K562 (cell line): ENCODE data around the gene GPR162. TPM values are rescaled to one million over a fixed set of nuclear protein-coding genes. Genes with fewer than 3 reads are reported as not detected.

ENCODE experiments used
- ATAC-seq: fragments of 200-7000 bp; cut with Tn5 transposase; 3 replicates; pipeline ENCODE4 v1.9.1; 2020; ENCODE audit warnings: moderate library complexity
- BruUV-seq: library from RNA; stranded (reverse); fragments of 400-500 nt; replicated peaks from 2 replicates; lab custom pipeline; 2021; lab: Mats Ljungman, UMichigan
- CTCF ChIA-PET: fragments of 300-600 bp; formaldehyde crosslinking; extraction: SDS; loops from one replicate; lab custom pipeline; 2021; ENCODE audit warnings: low intra/inter-chr PET ratio; lab: Yijun Ruan, JAX
- POLR2A ChIA-PET: fragments of 300-600, 350-650 bp; sonication (Branson Sonifier 250); formaldehyde crosslinking; extraction: SDS; loops from one replicate; lab custom pipeline; 2021; ENCODE audit warnings: antibody characterized with exemption, inconsistent platforms; lab: Yijun Ruan, JAX
- DNase-seq, 4 experiments: peaks; one replicate each; pipeline versions ENCODE4 v3.0.0 to v3.0.0-alpha.2; 2011 to 2018; ENCODE audit warnings: low spot score in 3 of 4, mixed read lengths in 3 of 4; ENCODE audit errors: extremely low read depth in 1 of 4
- FAIRE-seq: peaks from 2 replicates; lab custom pipeline; 2011; peaks lifted over from hg19 to GRCh38; lab: Jason Lieb, UNC
- H2AFZ ChIP-seq: 2 replicates; pipeline ENCODE4 v1.6.0; 2011; ENCODE audit warnings: low read depth, low read length, control low read depth, inconsistent platforms
- H3K27ac ChIP-seq: fragments of 200-600 bp; 3 replicates; pipeline ENCODE4 v1.8.0; 2011; ENCODE audit warnings: low read depth, mild to moderate bottlenecking, control low read depth, inconsistent platforms, low read length, moderate library complexity, mixed read lengths; ENCODE audit errors: extremely low read depth
- H3K27me3 ChIP-seq, 2 experiments: fragments of 300-600 bp in 1 of 2; 2 replicates in 1 of 2; 3 replicates in 1 of 2; pipeline versions ENCODE4 v1.6.0 to v1.8.0; 2011; ENCODE audit warnings: inconsistent platforms in 2 of 2, low read length in 2 of 2, mild to moderate bottlenecking in 1 of 2, mixed read lengths in 1 of 2, moderate library complexity in 1 of 2; ENCODE audit not compliant: control insufficient read depth in 2 of 2, insufficient read depth in 2 of 2
- H3K36me3 ChIP-seq: fragments of 300-600 bp; 3 replicates; pipeline ENCODE4 v1.8.0; 2011; ENCODE audit warnings: mild to moderate bottlenecking, low read length, inconsistent platforms; ENCODE audit not compliant: control insufficient read depth, insufficient read depth
- H3K4me1 ChIP-seq, 2 experiments: fragments of 200-600 bp in 1 of 2; replicated peaks in 1 of 2; 2 replicates in 1 of 2; 3 replicates in 1 of 2; pipeline versions ENCODE4 v1.5.1 to v1.8.0; 2011; ENCODE audit warnings: inconsistent platforms in 2 of 2, low read length in 2 of 2, mild to moderate bottlenecking in 1 of 2, mixed read lengths in 1 of 2, moderate library complexity in 1 of 2; ENCODE audit not compliant: control insufficient read depth in 2 of 2, insufficient read depth in 2 of 2
- H3K4me2 ChIP-seq: 2 replicates; pipeline ENCODE4 v1.6.1; 2011; ENCODE audit warnings: low read length, control low read depth, inconsistent platforms, mixed read lengths; ENCODE audit not compliant: insufficient read depth
- H3K4me3 ChIP-seq: fragments of 200-600 bp; sonication (generic), shearing (Covaris generic); 2 replicates; pipeline ENCODE4 v1.5.1; 2016; ENCODE audit warnings: control low read depth, inconsistent platforms
- H3K79me2 ChIP-seq: fragments of 200-600 bp; 3 replicates; pipeline ENCODE4 v1.8.0; 2011; ENCODE audit warnings: low read length, inconsistent platforms; ENCODE audit not compliant: control insufficient read depth, insufficient read depth
- H3K9ac ChIP-seq, 2 experiments: 2 replicates each; pipeline versions ENCODE4 v1.6.0 to v1.6.1; 2011; ENCODE audit warnings: low read depth in 2 of 2, low read length in 2 of 2, control low read depth in 1 of 2, inconsistent platforms in 1 of 2, mild to moderate bottlenecking in 1 of 2, mixed read lengths in 1 of 2; ENCODE audit not compliant: insufficient read depth in 1 of 2
- H3K9me1 ChIP-seq: one replicate; pipeline ENCODE4 v1.6.0; 2011; ENCODE audit warnings: inconsistent platforms, mild to moderate bottlenecking, low read length, moderate library complexity; ENCODE audit not compliant: control insufficient read depth, insufficient read depth
- H3K9me3 ChIP-seq: replicated peaks from 2 replicates; pipeline ENCODE4 v1.5.1; 2011; ENCODE audit warnings: low read depth, low read length, inconsistent platforms; ENCODE audit not compliant: control insufficient read depth, insufficient read depth
- H4K20me1 ChIP-seq: replicated peaks from 2 replicates; pipeline ENCODE4 v1.6.1; 2011; ENCODE audit warnings: low read length, inconsistent platforms, mixed read lengths; ENCODE audit not compliant: control insufficient read depth, insufficient read depth
- ELF1 ChIP-seq: fragments of 200-800 bp; sonication (Bioruptor generic); IDR thresholded peaks from 2 replicates; pipeline ENCODE4 v1.6.1; 2016; ENCODE audit warnings: missing genetic modification characterization, missing compliant biosample characterization
- HCFC1 ChIP-seq: IDR thresholded peaks from 2 replicates; pipeline ENCODE4 v1.6.1; 2012; ENCODE audit warnings: low read depth, low read length, improper control_type of control experiment
- HIVEP1 ChIP-seq: fragments of 250-450 bp; sonication (Bioruptor Pico); IDR thresholded peaks from 2 replicates; pipeline ENCODE4 v1.4.0; 2020; ENCODE audit warnings: mild to moderate bottlenecking
- KAT2B ChIP-seq: IDR thresholded peaks from one replicate; pipeline ENCODE4 v1.6.1; 2012; ENCODE audit warnings: low read depth, mild to moderate bottlenecking, control low read depth, inconsistent platforms, low read length, moderate library complexity
- MAFG ChIP-seq: fragments of 450-650 bp; conservative IDR thresholded peaks from 2 replicates; pipeline ENCODE4 v1.6.1; 2016; ENCODE audit warnings: missing genetic modification characterization, missing compliant biosample characterization
- NELFE ChIP-seq: IDR thresholded peaks from 2 replicates; pipeline ENCODE4 v1.6.1; 2011; ENCODE audit warnings: mild to moderate bottlenecking; ENCODE audit not compliant: insufficient read depth, insufficient read length
- POLR2AphosphoS2 ChIP-seq: IDR thresholded peaks from 2 replicates; pipeline ENCODE4 v1.6.1; 2012; ENCODE audit warnings: low read length, improper control_type of control experiment
- SMAD1 ChIP-seq: fragments of 150-350 bp; IDR thresholded peaks from 2 replicates; pipeline ENCODE4 v1.6.1; 2014; ENCODE audit warnings: low read length, low read depth; ENCODE audit not compliant: partially characterized antibody
- TCF7L2 ChIP-seq: fragments of 150-350 bp; IDR thresholded peaks from 2 replicates; pipeline ENCODE4 v1.6.1; 2016; ENCODE audit warnings: low read depth, mild to moderate bottlenecking, low read length, moderate library complexity
- WHSC1 ChIP-seq: IDR thresholded peaks from one replicate; pipeline ENCODE4 v1.6.1; 2012; ENCODE audit warnings: low read length, control low read depth, inconsistent platforms
- ZKSCAN1 ChIP-seq: fragments of 150-350 bp; IDR thresholded peaks from 2 replicates; pipeline ENCODE4 v1.6.1; 2016; ENCODE audit warnings: low read depth, low read length
- ZNF197 ChIP-seq: fragments of 200-800 bp; sonication (Bioruptor generic); IDR thresholded peaks from 2 replicates; pipeline ENCODE4 v1.6.1; 2016; ENCODE audit warnings: low read depth, missing genetic modification characterization, missing compliant biosample characterization
- ZNF24 ChIP-seq: fragments of 450-650 bp; IDR thresholded peaks from 2 replicates; pipeline ENCODE4 v1.6.1; 2016
- ZNF445 ChIP-seq: fragments of 250-450 bp; sonication (Bioruptor Pico); IDR thresholded peaks from 2 replicates; pipeline ENCODE4 v1.4.0; 2020; ENCODE audit warnings: low read depth, mild to moderate bottlenecking, moderate library complexity
- ZNF584 ChIP-seq: fragments of 200-800 bp; sonication (Bioruptor generic); IDR thresholded peaks from 2 replicates; pipeline ENCODE4 v1.6.1; 2016; ENCODE audit warnings: low read depth, mild to moderate bottlenecking, missing genetic modification characterization, missing compliant biosample characterization
- ZNF780A ChIP-seq: fragments of 250-450 bp; sonication (Bioruptor Pico); IDR thresholded peaks from 2 replicates; pipeline ENCODE4 v1.5.0; 2021; ENCODE audit warnings: mild to moderate bottlenecking
- WGBS: fragments of 100-300 bp; shearing (Covaris generic); methylation state at CpG from one replicate; pipeline ENCODE4 v1.1.6; 2016; ENCODE audit warnings: low coverage, mixed read lengths; ENCODE audit not compliant: insufficient coverage; ENCODE audit errors: missing lambda C conversion rate; 5-methylcytosine and 5-hydroxymethylcytosine counted together
- in situ Hi-C: fragments of 300-500 bp; cut with MboI; formaldehyde crosslinking; loops from 4 replicates; pipeline ENCODE4 v1.15.0; 2018; ENCODE audit warnings: inconsistent platforms, mixed read lengths
- intact Hi-C: fragments of 100-400 bp; cut with micrococcal nuclease; formaldehyde crosslinking; loops from 2 replicates; pipeline ENCODE4 v1.14.2; 2022
- polyA plus RNA-seq, 8 experiments: library from polyadenylated mRNA; depleted of rRNA in 4 of 8; stranded (reverse) in 5 of 8; unstranded in 3 of 8; fragments of >200 nt; fragmentation: Nextera tagmentation in 2 of 8; fragmentation: Illumina TruSeq in 1 of 8; extraction: Ambion mirVana in 2 of 8; extraction: Trizol in 1 of 8; gene quantifications; 2 replicates each; pipeline versions ENCODE4 v1.2.1 to v1.2.3, GENCODE V29; 2011 to 2014; ENCODE audit warnings: inconsistent platforms in 1 of 8, missing spikeins in 1 of 8
- total RNA-seq, 7 experiments: library from RNA; depleted of rRNA in 6 of 7; stranded (reverse); fragments of >200 nt in 6 of 7; fragmentation: Illumina TruSeq in 2 of 7; extraction: Trizol in 2 of 7; gene quantifications; 2 replicates each; pipeline versions ENCODE4 v1.2.1 to v1.2.3, GENCODE V29; 2011 to 2021; ENCODE audit warnings: low replicate concordance in 1 of 7
- TF ChIP-seq, protein P1 (sequence below): IDR thresholded peaks from 2 replicates; pipeline ENCODE4 v1.6.1; 2011; ENCODE audit warnings: borderline replicate concordance, low read depth, mild to moderate bottlenecking, moderate library complexity, low read length; ENCODE audit not compliant: insufficient read depth, poor library complexity, severe bottlenecking
- TF ChIP-seq, protein P2 (sequence below): sonication (generic); formaldehyde crosslinking; IDR thresholded peaks from 2 replicates; pipeline ENCODE4 v1.9.0; 2022; ENCODE audit warnings: mild to moderate bottlenecking, missing genetic modification reagents
- TF ChIP-seq, protein P3 (sequence below): sonication (generic); formaldehyde crosslinking; IDR thresholded peaks from 2 replicates; pipeline ENCODE4 v1.8.1; 2023; ENCODE audit warnings: mild to moderate bottlenecking, missing genetic modification reagents, moderate library complexity

The GPR162 gene
- total and polyA plus RNA-seq, 9 of the 15 experiments (the other 6 are each of a cell fraction or from before 2014, with no cell fraction given) = 0.65 to 1.8 (median 1.1) TPM; not detected in 2

DNA sequence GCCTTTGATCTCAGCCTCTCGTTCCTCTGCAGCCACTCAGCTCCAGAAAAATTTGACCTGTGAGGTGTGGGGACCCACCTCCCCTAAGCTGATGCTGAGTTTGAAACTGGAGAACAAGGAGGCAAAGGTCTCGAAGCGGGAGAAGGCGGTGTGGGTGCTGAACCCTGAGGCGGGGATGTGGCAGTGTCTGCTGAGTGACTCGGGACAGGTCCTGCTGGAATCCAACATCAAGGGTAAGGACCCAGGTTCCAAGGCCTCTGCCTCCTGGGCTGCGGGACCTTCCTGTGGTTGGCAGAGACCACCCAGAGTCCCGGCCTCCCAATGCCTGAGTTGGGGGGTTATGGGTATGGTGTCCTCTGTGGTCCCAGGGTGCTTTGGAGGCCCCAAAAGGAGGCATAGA is 4.5 kb upstream of the GPR162 start:
- in situ Hi-C loops = no loop called here
- Histone ChIP-seq H3K9me1 (no peaks in the 10 kb centered on the region), H3K4me1 (peaks cover 8 to 11% of the 10 kb centered on the region in 2 experiments; a peak in 4 of 5 replicates), H3K4me2 (no peak overlapping the region), H3K4me3 (no peak overlapping the region), H3K36me3 (no peaks in the 10 kb centered on the region), H4K20me1 (no peaks in the 10 kb centered on the region), H2AFZ (no peak overlapping the region), H3K27ac (no peak overlapping the region), H3K79me2 (no peaks in the 10 kb centered on the region), H3K9me3 (no peaks in the 10 kb centered on the region), H3K9ac (no peak overlapping the region), H3K27me3 (no peaks in the 10 kb centered on the region)
- TF ChIP-seq, protein P1, sequence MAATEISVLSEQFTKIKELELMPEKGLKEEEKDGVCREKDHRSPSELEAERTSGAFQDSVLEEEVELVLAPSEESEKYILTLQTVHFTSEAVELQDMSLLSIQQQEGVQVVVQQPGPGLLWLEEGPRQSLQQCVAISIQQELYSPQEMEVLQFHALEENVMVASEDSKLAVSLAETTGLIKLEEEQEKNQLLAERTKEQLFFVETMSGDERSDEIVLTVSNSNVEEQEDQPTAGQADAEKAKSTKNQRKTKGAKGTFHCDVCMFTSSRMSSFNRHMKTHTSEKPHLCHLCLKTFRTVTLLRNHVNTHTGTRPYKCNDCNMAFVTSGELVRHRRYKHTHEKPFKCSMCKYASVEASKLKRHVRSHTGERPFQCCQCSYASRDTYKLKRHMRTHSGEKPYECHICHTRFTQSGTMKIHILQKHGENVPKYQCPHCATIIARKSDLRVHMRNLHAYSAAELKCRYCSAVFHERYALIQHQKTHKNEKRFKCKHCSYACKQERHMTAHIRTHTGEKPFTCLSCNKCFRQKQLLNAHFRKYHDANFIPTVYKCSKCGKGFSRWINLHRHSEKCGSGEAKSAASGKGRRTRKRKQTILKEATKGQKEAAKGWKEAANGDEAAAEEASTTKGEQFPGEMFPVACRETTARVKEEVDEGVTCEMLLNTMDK = no peak
- TF ChIP-seq HCFC1 (no peak), NELFE (no peak), HIVEP1 (CRISPR knock-in tag) (no peak), KAT2B (no peak), WHSC1 (no peak), MAFG (no peak), ZNF197 (CRISPR knock-in tag) (no peak), TCF7L2 (no peak), ZKSCAN1 (no peak), POLR2AphosphoS2 (no peak), ZNF584 (no peak), ZNF24 (no peak), ZNF445 (no peak), SMAD1 (no peak), ZNF780A (CRISPR knock-in tag) (no peak), ELF1 (tag) (no peak)
- TF ChIP-seq, protein P2, sequence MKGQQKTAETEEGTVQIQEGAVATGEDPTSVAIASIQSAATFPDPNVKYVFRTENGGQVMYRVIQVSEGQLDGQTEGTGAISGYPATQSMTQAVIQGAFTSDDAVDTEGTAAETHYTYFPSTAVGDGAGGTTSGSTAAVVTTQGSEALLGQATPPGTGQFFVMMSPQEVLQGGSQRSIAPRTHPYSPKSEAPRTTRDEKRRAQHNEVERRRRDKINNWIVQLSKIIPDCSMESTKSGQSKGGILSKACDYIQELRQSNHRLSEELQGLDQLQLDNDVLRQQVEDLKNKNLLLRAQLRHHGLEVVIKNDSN (CRISPR knock-in tag) = no peak
- TF ChIP-seq, protein P3, sequence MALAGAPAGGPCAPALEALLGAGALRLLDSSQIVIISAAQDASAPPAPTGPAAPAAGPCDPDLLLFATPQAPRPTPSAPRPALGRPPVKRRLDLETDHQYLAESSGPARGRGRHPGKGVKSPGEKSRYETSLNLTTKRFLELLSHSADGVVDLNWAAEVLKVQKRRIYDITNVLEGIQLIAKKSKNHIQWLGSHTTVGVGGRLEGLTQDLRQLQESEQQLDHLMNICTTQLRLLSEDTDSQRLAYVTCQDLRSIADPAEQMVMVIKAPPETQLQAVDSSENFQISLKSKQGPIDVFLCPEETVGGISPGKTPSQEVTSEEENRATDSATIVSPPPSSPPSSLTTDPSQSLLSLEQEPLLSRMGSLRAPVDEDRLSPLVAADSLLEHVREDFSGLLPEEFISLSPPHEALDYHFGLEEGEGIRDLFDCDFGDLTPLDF (CRISPR knock-in tag) = no peak
- FAIRE-seq (no peak), ATAC-seq (no peak), DNase-seq (no peak)
- no TSS peak for BruUV-seq
- intact Hi-C loops = no loop called here
- CTCF ChIA-PET = no interaction called here
- 54% methylated on average over 8 of the region's 8 CpGs for WGBS
- POLR2A ChIA-PET = no interaction called here
